Measurements from ENCODE around the gene PRLH. TPM values are rescaled to one million over a fixed set of nuclear protein-coding genes. Genes with fewer than 3 reads are reported as not detected.
"Not testable (repeated sequence)": the region's sequence is repeated elsewhere in the genome, so short reads cannot be mapped to it uniquely, and the experiment has no call there.

The PRLH gene
- total RNA-seq, 1 donor from 2014 or later, result not detected

DNA sequence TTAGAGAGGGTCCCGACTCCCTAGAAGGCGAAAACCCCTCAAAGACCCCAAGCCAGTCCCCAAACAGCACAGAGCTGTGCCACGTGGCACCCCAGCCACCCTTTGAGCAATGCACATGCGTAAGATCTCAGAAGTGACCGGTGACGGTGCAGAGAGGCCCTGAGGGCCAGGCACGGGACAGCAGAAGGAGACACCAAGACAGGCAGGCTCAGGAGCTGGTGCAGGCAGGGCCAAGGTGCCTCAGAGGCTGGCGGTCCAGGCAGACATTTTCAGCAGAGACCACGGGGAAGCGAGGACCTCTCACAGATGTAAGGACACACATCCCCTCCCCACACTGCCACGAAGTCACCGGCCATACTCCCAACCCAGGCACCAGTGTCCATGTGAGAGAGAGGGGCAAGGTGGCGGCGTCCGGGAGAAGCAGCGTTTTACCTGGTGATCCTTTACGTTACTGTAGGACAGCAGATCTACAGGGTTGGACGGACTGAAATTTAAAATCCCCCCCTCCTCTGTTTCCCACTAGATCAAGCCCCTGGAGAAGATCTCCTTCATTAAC, 26.1 kb downstream of the PRLH start:
- H3K27ac Mint-ChIP-seq, result no peak overlapping the region
- H3K27me3 Mint-ChIP-seq, result peaks cover 17% of the 10 kb centered on the region
- TF ChIP-seq, protein P1, sequence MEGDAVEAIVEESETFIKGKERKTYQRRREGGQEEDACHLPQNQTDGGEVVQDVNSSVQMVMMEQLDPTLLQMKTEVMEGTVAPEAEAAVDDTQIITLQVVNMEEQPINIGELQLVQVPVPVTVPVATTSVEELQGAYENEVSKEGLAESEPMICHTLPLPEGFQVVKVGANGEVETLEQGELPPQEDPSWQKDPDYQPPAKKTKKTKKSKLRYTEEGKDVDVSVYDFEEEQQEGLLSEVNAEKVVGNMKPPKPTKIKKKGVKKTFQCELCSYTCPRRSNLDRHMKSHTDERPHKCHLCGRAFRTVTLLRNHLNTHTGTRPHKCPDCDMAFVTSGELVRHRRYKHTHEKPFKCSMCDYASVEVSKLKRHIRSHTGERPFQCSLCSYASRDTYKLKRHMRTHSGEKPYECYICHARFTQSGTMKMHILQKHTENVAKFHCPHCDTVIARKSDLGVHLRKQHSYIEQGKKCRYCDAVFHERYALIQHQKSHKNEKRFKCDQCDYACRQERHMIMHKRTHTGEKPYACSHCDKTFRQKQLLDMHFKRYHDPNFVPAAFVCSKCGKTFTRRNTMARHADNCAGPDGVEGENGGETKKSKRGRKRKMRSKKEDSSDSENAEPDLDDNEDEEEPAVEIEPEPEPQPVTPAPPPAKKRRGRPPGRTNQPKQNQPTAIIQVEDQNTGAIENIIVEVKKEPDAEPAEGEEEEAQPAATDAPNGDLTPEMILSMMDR (IDR thresholded peaks at IDR 0.05; ENCODE audit: unreplicated experiment), result no peak
- H3K36me3 Mint-ChIP-seq (ENCODE audit: insufficient read depth), result peaks cover 2% of the 10 kb centered on the region
- peaks cover 39% of the 10 kb centered on the region for H3K4me1 Mint-ChIP-seq (ENCODE audit: low read depth)
- H3K9me3 Mint-ChIP-seq (ENCODE audit: low read depth), result no peaks in the 10 kb centered on the region
- H3K4me3 Mint-ChIP-seq (ENCODE audit: low read depth), result no peak overlapping the region
- DNase-seq (ENCODE audit: low spot score, unreplicated experiment), result no peak

DNA sequence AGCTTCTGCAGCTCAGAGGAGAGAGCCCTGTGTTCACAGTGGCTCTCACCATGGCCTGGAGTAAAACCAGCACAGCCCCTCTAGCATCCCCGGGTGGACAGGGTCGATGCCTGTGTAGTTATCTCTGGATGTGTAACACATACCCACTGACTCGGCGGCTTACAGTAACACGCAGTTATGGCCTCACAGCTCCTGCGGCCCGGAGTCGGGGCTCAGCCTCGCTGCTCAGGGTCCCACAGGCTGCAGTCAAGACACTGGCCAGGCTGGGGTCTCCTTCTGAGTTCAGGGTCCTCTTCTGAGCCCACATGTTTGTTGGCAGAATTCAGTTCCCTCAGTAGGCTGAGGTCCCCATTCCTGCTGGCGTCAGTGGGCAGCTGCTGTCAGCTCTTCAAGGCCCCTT, 26.7 kb downstream of the PRLH start:
- H3K27ac Mint-ChIP-seq, result no peak overlapping the region
- H3K27me3 Mint-ChIP-seq, result peaks cover 21% of the 10 kb centered on the region
- no peak for DNase-seq (ENCODE audit: low spot score, unreplicated experiment)
- H3K4me3 Mint-ChIP-seq (ENCODE audit: low read depth), result no peak overlapping the region
- TF ChIP-seq, protein P1 (IDR thresholded peaks at IDR 0.05; ENCODE audit: unreplicated experiment), result no peak
- H3K4me1 Mint-ChIP-seq (ENCODE audit: low read depth), result peaks cover 39% of the 10 kb centered on the region
- H3K9me3 Mint-ChIP-seq (ENCODE audit: low read depth), result no peaks in the 10 kb centered on the region
- H3K36me3 Mint-ChIP-seq (ENCODE audit: insufficient read depth), result no peaks in the 10 kb centered on the region

DNA sequence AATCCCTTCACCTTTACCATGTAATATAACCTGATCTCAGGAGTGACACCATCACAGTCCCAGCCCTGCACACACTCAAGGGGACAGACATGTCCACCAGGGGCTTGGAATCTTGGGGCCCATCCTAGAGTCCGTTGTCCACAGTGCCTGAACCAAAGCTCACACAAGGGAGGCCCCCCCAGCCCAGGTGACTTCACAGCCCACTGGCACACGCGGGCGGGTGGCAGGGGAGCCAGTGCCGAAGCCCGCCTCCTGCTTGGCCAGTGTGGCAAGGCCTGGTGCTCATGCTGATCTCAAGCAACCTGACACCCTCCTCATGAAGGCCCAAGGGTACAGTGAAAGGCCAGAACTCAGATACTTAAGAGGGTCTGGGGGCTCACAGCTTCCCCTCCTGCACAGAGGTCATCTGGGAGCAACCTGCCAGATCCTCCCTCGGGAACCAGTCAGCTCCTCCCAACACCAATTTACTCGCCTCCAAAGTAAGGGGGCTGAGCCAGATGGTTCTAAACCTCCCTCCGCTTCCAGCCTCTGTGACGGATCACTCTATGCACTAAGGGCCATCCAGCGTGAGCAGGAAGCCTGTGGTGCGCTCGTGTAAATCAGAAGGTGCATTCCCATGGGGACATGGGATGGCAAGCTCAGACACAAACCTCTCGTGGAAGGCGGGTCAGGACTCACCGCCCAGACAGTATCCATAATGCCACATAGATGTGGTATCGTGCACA, 27.4 kb downstream of the PRLH start:
- Mint-ChIP-seq H3K4me1 (ENCODE audit: low read depth) (peaks cover 38% of the 10 kb centered on the region), H3K9me3 (ENCODE audit: low read depth) (no peaks in the 10 kb centered on the region), H3K27me3 (peaks cover 27% of the 10 kb centered on the region), H3K36me3 (ENCODE audit: insufficient read depth) (no peaks in the 10 kb centered on the region), H3K4me3 (ENCODE audit: low read depth) (no peak overlapping the region), H3K27ac (no peak overlapping the region)
- TF ChIP-seq, protein P1 (IDR thresholded peaks at IDR 0.05; ENCODE audit: unreplicated experiment), result no peak
- DNase-seq (ENCODE audit: low spot score, unreplicated experiment), result no peak

DNA sequence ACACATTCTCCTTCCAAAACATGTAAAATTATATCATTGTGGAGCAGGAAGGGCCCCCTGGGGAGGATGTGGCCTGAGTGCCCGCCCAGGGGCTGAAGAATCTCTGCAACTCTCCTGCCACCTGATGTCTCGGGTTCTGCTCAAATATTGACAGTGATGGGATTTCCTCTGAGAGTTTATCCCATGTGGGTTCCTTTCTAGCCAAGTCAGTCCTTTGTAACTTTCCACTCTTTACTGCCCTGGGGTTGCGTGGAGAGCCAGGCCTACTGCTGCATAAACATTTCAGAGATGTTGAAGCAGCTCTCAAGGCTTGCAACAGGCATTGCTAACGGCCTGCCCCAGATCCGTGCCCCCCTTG, 28.1 kb downstream of the PRLH start:
- peaks cover 32% of the 10 kb centered on the region for H3K27me3 Mint-ChIP-seq
- H3K4me3 Mint-ChIP-seq (ENCODE audit: low read depth), result no peak overlapping the region
- H3K9me3 Mint-ChIP-seq (ENCODE audit: low read depth), result no peaks in the 10 kb centered on the region
- no peak overlapping the region for H3K27ac Mint-ChIP-seq
- H3K4me1 Mint-ChIP-seq (ENCODE audit: low read depth), result peaks cover 32% of the 10 kb centered on the region
- no peak for DNase-seq (ENCODE audit: low spot score, unreplicated experiment)
- H3K36me3 Mint-ChIP-seq (ENCODE audit: insufficient read depth), result no peaks in the 10 kb centered on the region
- TF ChIP-seq, protein P1 (IDR thresholded peaks at IDR 0.05; ENCODE audit: unreplicated experiment), result no peak

DNA sequence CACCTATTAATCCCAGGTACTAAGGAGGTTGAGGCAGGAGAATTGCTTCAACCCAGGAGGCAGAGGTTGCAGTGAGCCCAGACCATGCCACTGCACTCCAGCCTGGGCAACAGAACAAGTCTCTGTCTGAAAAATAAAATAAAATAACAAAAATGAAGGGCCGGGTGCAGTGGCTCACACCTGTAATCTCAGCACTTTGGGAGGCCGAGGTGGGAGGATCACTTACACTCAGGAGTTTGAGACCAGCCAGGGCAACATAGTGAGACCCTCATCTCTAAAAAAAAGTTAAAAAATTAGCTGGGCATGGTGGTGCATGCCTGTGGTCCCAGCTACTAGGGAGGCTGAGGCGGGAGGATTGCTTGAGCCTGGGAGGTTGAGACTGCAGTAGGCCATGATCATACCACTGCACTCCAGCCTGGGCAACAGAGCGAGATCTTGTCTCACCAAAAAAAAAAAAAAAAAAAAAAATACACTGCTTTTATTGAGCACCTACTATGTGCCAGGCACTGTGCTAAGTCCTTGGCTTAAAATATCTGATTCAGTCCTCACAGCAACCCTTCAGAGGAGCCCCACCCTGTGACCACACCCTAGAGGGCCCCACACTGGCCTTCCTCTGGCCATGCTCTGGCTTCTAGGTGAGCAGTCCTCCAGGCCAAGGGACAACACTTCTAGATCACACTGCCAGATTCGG, 29.6 kb downstream of the PRLH start:
- not testable (repeated sequence) for DNase-seq (ENCODE audit: low spot score, unreplicated experiment)

More for the DNA sequence above, 29.6 kb downstream of the PRLH start:
- H3K4me3 Mint-ChIP-seq (ENCODE audit: low read depth); H3K27ac Mint-ChIP-seq; H3K36me3 Mint-ChIP-seq (ENCODE audit: insufficient read depth); H3K9me3 Mint-ChIP-seq (ENCODE audit: low read depth): not testable (repeated sequence)
- H3K4me1 Mint-ChIP-seq (ENCODE audit: low read depth), result peaks cover 22% of the 10 kb centered on the region
- H3K27me3 Mint-ChIP-seq, result peaks cover 44% of the 10 kb centered on the region
